HG02852 (cell line): ENCODE measurements around the gene SH3BP1.

ENCODE experiments used
- ATAC-seq: cut with Tn5 transposase; IDR thresholded peaks from one replicate; pipeline ENCODE4 v1.9.1; 2021; ENCODE audit warnings: mild to moderate bottlenecking, moderate library complexity; ENCODE audit not compliant: unreplicated experiment

Gene SH3BP1

GRCh38 chr22:37632174-37633088 is 7.0 kb upstream of the SH3BP1 start:
- peak; percentile 6 for ATAC-seq

DNA sequence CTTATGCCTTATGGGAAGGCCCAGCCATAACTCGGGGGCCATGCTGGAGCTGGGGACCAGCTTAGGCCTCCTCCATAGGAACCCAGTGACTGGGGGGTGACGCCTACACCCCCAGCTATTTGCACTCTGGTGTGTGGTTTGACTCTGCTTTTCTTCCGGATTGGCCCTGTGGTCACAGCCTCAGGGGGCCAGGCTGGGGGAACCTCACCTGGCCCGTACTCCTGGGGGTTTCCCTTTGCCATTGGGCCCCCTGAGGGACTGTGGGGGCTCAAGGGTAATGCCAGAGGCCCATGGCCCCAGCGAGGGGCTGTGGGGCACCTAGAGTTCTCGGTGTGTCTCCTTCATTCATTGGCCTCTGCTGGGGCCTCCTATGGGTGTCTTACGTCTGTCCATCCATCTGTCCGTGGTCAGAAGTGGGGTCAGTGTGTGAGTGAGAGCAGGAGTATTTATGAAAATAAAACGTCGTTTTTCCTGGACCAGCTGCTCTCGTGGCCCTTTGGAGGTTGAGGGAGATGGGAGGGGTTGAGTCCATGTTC is 6.3 kb upstream of the SH3BP1 start:
- ATAC-seq = peak; percentile 58

GRCh38 chr22:37633625-37634416 is 5.6 kb upstream of the SH3BP1 start:
- peak; percentile 52 for ATAC-seq

DNA sequence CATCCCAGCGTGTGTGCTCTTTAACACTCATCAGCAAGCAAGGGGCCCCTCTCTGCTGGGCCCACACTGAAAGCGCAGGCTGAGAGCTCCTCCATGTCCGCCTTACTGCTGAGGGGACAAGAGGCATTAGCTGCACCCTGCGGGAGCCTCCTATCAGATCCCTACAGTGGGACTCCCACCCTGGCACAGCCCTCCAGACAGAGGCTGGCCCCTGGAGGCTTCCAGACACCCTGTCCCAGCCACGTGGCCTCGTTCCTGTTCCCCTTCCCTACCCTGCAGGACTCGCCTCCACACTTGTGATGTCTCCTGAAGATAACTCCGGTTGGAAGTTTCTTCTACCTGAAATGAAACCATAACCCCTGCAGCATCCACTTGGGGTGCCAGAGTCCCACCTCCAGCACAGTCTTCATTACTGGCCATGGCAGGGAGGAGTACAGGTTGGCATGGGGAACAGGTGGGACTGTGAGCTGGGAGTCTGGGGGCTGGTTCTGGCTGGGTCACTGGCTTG is 5.0 kb upstream of the SH3BP1 start:
- ATAC-seq = no peak

DNA sequence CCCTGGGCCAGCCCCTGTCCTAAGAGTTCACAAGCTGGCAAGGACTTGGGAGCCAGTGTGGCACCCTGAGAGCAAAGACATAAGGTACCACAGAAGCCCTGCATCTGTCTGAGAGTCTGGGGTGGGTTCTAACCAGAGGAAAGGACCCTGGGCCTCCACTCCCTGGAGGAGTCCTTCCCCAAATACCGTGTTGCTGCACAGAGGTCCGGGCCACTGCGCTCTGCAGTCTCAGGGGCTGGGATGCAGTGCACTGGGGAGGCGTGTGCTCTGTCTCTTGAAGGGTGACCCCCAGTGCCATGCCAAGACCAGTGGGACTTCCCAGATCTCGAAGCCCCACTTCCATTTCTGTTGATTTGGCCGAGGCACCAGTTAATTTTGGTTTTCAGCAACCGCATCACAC is 4.3 kb upstream of the SH3BP1 start:
- no peak for ATAC-seq

DNA sequence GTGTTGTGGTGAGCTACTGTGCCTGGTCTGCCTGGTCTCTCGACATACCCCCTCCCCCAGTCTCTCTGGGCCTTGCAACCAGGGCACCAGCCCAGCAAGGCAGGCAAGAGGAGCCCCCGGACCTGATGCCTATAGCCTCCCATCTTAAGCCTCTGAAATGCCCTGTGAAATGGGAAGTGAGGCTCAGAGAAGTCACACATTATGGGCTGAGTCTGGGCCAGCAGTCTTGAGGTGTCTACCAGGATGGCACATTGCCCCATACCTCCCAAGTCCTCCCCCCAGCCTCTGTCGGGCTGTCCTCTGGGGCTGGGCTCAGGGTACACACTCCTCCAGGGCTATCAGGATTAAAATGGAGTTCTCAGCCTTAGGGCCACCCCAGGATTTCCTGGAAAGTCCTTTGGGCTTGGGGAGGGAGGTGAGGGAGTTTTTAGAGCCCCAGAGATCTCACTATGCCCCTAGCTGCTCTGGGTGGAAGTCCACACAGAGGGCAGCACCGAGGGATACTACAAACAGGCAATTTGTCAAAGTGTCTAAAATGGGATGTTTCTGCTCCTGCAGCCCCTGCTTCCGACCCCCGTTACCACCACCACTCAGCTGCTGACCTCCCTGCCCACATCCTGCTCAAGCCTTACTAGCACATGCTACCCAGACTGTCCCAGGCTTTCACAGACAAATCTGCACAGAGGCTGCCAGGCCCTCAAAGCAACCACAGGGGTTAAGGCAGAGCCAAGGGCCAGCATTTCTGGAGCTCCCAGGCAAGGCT is 3.1 kb upstream of the SH3BP1 start:
- ATAC-seq = no peak

DNA sequence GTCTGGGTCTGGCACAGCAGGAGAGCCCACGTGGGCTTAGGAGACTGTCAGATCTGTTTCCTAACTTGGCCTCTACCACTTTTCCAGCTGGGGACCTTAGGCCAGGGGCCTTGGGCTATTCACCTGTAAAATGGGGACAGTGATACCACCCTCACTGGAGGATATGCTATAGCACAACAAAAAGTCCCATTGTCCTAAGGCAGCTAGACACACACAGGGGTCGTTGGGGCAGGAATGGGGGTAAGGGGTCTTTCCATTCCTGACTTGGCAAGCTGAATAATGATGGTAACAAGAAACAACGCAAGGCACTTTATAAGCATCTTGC is 2.6 kb upstream of the SH3BP1 start:
- ATAC-seq = no peak

DNA sequence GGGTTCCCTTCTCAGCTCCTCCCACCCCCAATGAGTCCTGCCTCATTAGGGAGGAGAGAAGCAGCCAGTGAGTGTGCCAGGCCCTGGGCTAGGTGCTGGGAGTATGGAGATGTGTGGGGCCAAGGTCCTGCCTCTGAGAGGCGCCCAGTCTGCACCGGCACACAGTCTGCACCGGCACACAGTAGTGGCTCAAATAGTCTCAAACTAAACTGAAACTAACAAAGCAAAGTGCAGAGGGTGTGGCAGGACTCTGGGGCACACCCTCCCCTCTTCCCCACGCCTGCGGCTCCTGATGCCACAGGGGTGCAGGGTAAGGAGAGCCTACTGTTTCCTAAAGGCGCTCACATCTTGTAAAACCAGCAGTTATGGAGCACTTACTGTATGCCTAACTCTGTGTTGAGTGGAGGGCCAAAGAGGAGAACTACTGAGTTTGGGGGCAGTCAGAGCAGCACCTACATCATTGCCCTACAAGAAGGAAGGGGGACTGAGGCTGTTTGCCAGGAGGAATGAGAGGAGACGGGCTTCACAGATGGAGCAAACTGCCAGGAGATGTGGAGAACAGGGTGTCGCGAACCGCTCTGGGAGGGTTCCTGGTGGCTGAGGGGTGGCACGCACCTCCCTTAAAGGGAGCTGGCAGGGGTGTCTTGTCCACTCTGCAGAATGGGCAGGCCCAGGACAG is 939 bp upstream of the SH3BP1 start:
- ATAC-seq = no peak

GRCh38 chr22:37639771-37640590 is 512 bp downstream of the SH3BP1 start:
- ATAC-seq = no peak

GRCh38 chr22:37640591-37641560 is 1.4 kb downstream of the SH3BP1 start:
- ATAC-seq = no peak

- no peak for ATAC-seq
Measured at GRCh38 chr22:37641561-37641949, 2.1 kb downstream of the SH3BP1 start.

DNA sequence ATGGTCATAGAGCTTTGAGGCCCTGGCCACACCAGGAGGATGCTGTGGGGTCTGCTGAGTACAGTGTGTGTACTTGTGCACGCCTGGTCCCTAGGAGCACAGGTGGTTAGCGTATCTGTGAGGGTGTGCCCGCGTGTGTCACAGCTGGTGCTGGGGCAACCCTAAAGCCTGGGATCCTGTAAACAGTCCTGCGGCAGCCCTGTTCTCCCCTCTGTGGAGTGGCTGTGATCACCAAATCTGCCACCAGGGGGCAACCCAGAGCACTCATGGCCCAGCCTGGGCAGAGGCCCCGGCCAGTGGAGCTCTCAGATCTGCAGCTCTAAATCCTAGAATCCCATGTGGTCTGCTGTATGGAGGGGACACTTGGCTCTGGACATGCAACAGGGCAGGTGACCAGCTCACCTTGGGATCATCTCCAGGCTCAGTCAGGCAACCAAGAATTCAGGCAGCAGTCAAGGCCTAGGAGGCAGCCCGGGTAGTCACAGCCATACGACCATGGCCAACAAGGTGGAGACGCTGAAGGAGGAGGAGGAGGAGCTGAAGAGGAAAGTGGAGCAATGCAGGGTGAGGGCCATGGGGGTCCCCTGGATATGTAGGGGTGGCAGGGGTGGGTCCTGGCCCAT is 3.9 kb downstream of the SH3BP1 start:
- peak; percentile 48 for ATAC-seq

DNA sequence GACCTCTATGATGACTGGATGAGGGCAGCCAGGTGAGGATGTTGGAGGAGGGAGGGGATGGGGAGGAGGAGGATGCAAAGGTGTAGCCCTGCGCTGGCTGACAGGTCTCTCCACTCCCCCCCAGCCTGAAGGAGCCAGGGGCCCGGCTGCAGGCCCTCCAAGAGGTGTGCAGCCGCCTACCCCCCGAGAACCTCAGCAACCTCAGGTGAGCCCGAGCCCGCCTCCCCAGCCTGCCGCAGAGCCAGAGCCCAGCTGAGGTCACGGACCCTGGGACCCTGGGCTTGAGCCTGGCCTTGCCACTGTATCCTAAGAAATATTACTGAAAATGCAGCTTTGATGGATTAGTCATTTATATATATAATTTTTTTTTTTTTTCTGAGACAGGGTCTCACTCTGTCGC is 7.8 kb downstream of the SH3BP1 start:
- ATAC-seq = no peak

GRCh38 chr22:37647928-37648327 is 8.5 kb downstream of the SH3BP1 start:
- no peak for ATAC-seq

DNA sequence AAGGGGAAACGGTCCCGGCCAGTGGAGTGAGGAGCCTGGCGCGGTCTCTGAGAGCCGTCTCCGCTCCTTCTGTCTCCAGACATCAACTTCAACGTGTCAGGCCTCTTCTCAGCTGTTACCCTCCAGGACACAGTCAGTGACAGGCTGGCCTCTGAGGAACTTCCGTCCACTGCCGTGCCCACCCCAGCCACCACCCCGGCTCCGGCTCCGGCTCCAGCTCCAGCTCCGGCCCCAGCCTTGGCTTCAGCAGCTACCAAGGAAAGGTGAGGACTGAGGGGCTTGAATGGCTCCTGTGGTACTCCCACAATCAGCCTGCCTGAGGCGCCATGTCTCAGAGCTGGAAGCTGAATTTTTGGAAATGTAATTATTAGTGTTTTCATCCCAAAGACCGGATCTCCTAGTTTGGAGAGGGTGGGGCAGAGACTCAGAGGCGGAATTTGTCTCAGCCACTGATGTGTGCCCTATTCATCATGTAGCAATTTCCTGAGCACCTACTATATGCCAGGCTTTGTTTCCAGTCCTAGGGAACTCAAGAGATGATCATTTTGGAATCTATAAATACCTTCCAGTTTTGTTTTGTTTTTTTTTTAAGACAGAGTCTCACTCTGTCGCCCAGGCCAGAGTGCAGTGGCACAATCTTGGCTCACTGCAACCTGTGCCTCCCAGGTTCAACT is 11.1 kb downstream of the SH3BP1 start:
- no peak for ATAC-seq

- ATAC-seq = no peak
Measured at GRCh38 chr22:37654563-37655251, 15.2 kb downstream of the SH3BP1 start.

DNA sequence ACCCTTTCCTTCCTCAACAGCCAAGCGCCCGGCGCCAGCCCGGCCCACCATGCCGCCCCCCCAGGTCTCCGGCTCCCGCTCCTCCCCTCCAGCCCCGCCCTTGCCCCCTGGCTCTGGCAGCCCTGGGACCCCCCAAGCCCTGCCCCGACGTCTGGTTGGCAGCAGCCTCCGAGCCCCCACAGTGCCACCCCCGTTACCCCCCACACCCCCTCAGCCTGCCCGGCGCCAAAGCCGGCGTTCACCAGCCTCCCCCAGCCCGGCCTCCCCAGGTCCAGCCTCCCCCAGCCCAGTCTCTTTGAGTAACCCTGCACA is 15.7 kb downstream of the SH3BP1 start:
- ATAC-seq = no peak
